ENCODE data around the gene ACAP2. TPM values are rescaled to one million over a fixed set of nuclear protein-coding genes. Genes with fewer than 3 reads are reported as not detected.

Gene ACAP2
- total and polyA plus RNA-seq, 10 donors, result 11.2 to 127 (median 97.9) TPM

GRCh38 chr3:195253923-195254432 lies 188.8 kb downstream of the ACAP2 start:
- DNase-seq, result no peak
- 85 to 97% (median 91%) methylated on average over 9 to 10 of the region's 10 CpGs for WGBS, 5 donors
- Histone ChIP-seq H3K4me1 (peaks cover 0 to 31% (median 19%) of the 10 kb centered on the region in 6 donors), H3K9me3 (no peaks in the 10 kb centered on the region), H3K27ac (no peak overlapping the region), H3K4me3 (no peak overlapping the region), H3K27me3 (replicated peaks in 1 of 7) (no peaks in the 10 kb centered on the region), H3K36me3 (peaks cover 0 to 21% (median 0%) of the 10 kb centered on the region in 6 donors)
- intact Hi-C loops (cut with DNase I; ENCODE audit: low total_unique reads), result loop anchor here (10.0 kb wide), 1 partner anchor 259 kb away; no protein-coding TSS in a partner anchor
- TF ChIP-seq POLR2A (IDR thresholded peaks at IDR 0.05) (no peak), POLR2AphosphoS5 (IDR thresholded peaks at IDR 0.05) (no peak), CTCF (IDR thresholded peaks at IDR 0.05 in 8 of 11, conservative IDR thresholded peaks at IDR 0.05 in 3 of 11) (no peak)

GRCh38 chr3:195251336-195252065 lies 191.3 kb downstream of the ACAP2 start:
- H3K4me3 ChIP-seq, result no peak overlapping the region
- no peaks in the 10 kb centered on the region for H3K9me3 ChIP-seq
- TF ChIP-seq POLR2AphosphoS5 (IDR thresholded peaks at IDR 0.05), result no peak
- no peak for TF ChIP-seq CTCF (IDR thresholded peaks at IDR 0.05 in 8 of 11, conservative IDR thresholded peaks at IDR 0.05 in 3 of 11)
- TF ChIP-seq POLR2A (IDR thresholded peaks at IDR 0.05), result no peak
- H3K36me3 ChIP-seq, result peaks cover 0 to 31% (median 0%) of the 10 kb centered on the region in 6 donors
- no peak for DNase-seq
- H3K27me3 ChIP-seq (replicated peaks in 1 of 7), result no peaks in the 10 kb centered on the region
- 70 to 87% (median 83%) methylated on average over 6 to 14 of the region's 14 CpGs for WGBS, 5 donors
- H3K4me1 ChIP-seq, result peaks cover 0 to 17% (median 10%) of the 10 kb centered on the region in 6 donors
- intact Hi-C loops (cut with DNase I; ENCODE audit: low total_unique reads), result loop anchor here (10.0 kb wide), 1 partner anchor 257 kb away; no protein-coding TSS in a partner anchor
- H3K27ac ChIP-seq, result no peak overlapping the region

- no peak for DNase-seq
- no peaks in the 10 kb centered on the region for H3K27me3 ChIP-seq (replicated peaks in 1 of 7)
- no peak overlapping the region for H3K27ac ChIP-seq
- peaks cover 0 to 28% (median 0%) of the 10 kb centered on the region in 6 donors for H3K36me3 ChIP-seq
- H3K9me3 ChIP-seq, result no peaks in the 10 kb centered on the region
- peaks cover 0 to 17% (median 10%) of the 10 kb centered on the region in 6 donors for H3K4me1 ChIP-seq
- no peak overlapping the region for H3K4me3 ChIP-seq
- WGBS, 5 donors, result 42 to 50% (median 44%) methylated on average over 14 of the region's 14 CpGs
- TF ChIP-seq CTCF (IDR thresholded peaks at IDR 0.05 in 8 of 11, conservative IDR thresholded peaks at IDR 0.05 in 3 of 11), result peak in 9 of 11 experiments; percentile 10 to 52 (median 33)
- no peak for TF ChIP-seq POLR2A (IDR thresholded peaks at IDR 0.05)
- intact Hi-C loops (cut with DNase I; ENCODE audit: low total_unique reads), result loop anchor here (10.0 kb wide), 1 partner anchor 256 kb away; no protein-coding TSS in a partner anchor
Observed at GRCh38 chr3:195250473-195251251, 192.2 kb downstream of the ACAP2 start.

All from spleen (tissue), 11 donors.